WERI-Rb-1 (cell line): ENCODE data around the gene SCAANT1.

ENCODE experiments used
- DNase-seq: peaks from one replicate; pipeline ENCODE4 v3.0.0-alpha.2; 2020
- H3K27ac ChIP-seq: fragments of 250-450 bp; sonication (Bioruptor Pico); 2 replicates; pipeline ENCODE4 v1.5.1; 2020; ENCODE audit warnings: mild to moderate bottlenecking, moderate library complexity
- H3K27me3 ChIP-seq: fragments of 250-450 bp; sonication (Bioruptor Pico); 2 replicates; pipeline ENCODE4 v1.5.1; 2021; ENCODE audit warnings: mild to moderate bottlenecking, low read depth, moderate library complexity; ENCODE audit not compliant: insufficient read depth, severe bottlenecking
- H3K36me3 ChIP-seq: fragments of 250-450 bp; sonication (Bioruptor Pico); 2 replicates; pipeline ENCODE4 v1.5.1; 2020; ENCODE audit warnings: mild to moderate bottlenecking, moderate library complexity
- H3K4me3 ChIP-seq: 2 replicates; pipeline ENCODE4 v1.5.1; 2011; ENCODE audit warnings: low read depth, mild to moderate bottlenecking, control low read depth, low read length
- H3K9me3 ChIP-seq: fragments of 250-450 bp; sonication (Bioruptor Pico); 2 replicates; pipeline ENCODE4 v1.5.1; 2021; ENCODE audit warnings: mild to moderate bottlenecking, moderate library complexity; ENCODE audit not compliant: severe bottlenecking
- TF ChIP-seq, protein P1 (sequence below): IDR thresholded peaks from 2 replicates; pipeline ENCODE4 v1.5.1; 2011; ENCODE audit warnings: low read depth, mild to moderate bottlenecking, control low read depth, inconsistent platforms, low read length

Gene SCAANT1

GRCh38 chr3:63921741-63922482 lies 9.7 kb upstream of the SCAANT1 start:
- Histone ChIP-seq H3K36me3 (peaks cover 39% of the 10 kb centered on the region), H3K27ac (no peak overlapping the region)
- DNase-seq, result no peak

GRCh38 chr3:63920001-63920400 lies 7.8 kb upstream of the SCAANT1 start:
- H3K9me3 ChIP-seq, result no peaks in the 10 kb centered on the region
- H3K27me3 ChIP-seq, result no peaks in the 10 kb centered on the region
- no peak overlapping the region for H3K4me3 ChIP-seq
- DNase-seq, result no peak
- peaks cover 38% of the 10 kb centered on the region for H3K36me3 ChIP-seq
- TF ChIP-seq, protein P1, sequence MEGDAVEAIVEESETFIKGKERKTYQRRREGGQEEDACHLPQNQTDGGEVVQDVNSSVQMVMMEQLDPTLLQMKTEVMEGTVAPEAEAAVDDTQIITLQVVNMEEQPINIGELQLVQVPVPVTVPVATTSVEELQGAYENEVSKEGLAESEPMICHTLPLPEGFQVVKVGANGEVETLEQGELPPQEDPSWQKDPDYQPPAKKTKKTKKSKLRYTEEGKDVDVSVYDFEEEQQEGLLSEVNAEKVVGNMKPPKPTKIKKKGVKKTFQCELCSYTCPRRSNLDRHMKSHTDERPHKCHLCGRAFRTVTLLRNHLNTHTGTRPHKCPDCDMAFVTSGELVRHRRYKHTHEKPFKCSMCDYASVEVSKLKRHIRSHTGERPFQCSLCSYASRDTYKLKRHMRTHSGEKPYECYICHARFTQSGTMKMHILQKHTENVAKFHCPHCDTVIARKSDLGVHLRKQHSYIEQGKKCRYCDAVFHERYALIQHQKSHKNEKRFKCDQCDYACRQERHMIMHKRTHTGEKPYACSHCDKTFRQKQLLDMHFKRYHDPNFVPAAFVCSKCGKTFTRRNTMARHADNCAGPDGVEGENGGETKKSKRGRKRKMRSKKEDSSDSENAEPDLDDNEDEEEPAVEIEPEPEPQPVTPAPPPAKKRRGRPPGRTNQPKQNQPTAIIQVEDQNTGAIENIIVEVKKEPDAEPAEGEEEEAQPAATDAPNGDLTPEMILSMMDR, result no peak
- H3K27ac ChIP-seq, result no peak overlapping the region

More at GRCh38 chr3:63921741-63922482, 9.7 kb upstream of the SCAANT1 start:
- Histone ChIP-seq H3K27me3 (no peaks in the 10 kb centered on the region), H3K9me3 (no peaks in the 10 kb centered on the region), H3K4me3 (no peak overlapping the region)
- TF ChIP-seq, protein P1, result no peak

DNA sequence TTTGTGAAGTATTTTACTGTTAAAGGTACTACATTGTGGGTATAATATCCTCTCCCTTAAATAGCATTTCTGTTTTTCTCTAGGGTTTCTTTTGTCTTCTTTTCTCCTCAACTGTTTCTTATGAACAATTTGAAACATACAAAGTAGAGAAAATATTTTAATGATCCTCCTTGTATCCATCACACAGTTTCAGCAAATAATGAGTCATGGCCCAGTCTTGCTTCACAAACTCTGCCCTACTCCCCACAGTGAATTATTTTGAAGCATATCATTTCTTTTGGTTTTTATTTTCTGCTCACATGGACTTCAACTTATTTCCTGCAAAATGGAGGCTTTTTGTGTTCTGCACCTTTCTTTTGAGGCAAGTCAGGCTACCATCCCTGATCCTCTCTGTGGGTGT lies 6.1 kb upstream of the SCAANT1 start:
- no peak overlapping the region for H3K27ac ChIP-seq
- DNase-seq, result no peak
- no peak overlapping the region for H3K4me3 ChIP-seq
- TF ChIP-seq, protein P1, result no peak
- H3K9me3 ChIP-seq, result no peaks in the 10 kb centered on the region
- no peaks in the 10 kb centered on the region for H3K27me3 ChIP-seq
- H3K36me3 ChIP-seq, result peaks cover 39% of the 10 kb centered on the region

- H3K36me3 ChIP-seq, result peaks cover 35% of the 10 kb centered on the region
- TF ChIP-seq, protein P1, result no peak
- H3K4me3 ChIP-seq, result no peak overlapping the region
- H3K9me3 ChIP-seq, result no peaks in the 10 kb centered on the region
- no peaks in the 10 kb centered on the region for H3K27me3 ChIP-seq
- no peak for DNase-seq
- no peak overlapping the region for H3K27ac ChIP-seq
Measured at GRCh38 chr3:63914312-63914711, 2.1 kb upstream of the SCAANT1 start.

- H3K9me3 ChIP-seq, result no peaks in the 10 kb centered on the region
- peak overlapping the region; percentile 39 for H3K4me3 ChIP-seq
- no peak overlapping the region for H3K27ac ChIP-seq
- no peak for DNase-seq
- no peaks in the 10 kb centered on the region for H3K27me3 ChIP-seq
- H3K36me3 ChIP-seq, result peaks cover 31% of the 10 kb centered on the region
- TF ChIP-seq, protein P1, result no peak
Measured at GRCh38 chr3:63912768-63913588, 795 bp upstream of the SCAANT1 start.
